ENCODE measurements around the gene GPR3.

Gene GPR3

DNA sequence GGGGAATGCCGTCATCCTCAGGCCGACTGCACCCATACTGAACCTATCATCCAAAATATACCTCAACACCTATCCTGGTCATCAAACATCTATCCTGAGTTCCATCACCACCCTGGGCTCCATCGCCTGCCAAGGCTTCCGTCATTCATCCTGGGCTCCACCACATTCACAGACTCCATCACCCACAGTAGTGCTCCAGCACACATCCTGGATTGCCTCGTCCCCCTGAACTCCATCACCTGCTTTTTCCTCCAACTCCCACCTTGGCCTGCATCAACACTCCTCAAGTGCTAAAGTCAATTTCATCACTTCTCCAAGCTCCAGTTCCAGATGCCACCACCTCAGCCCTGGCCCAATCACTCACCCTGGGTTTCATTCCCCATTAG, 33.5 kb upstream of the GPR3 start:
- DNase-seq: no peak

DNA sequence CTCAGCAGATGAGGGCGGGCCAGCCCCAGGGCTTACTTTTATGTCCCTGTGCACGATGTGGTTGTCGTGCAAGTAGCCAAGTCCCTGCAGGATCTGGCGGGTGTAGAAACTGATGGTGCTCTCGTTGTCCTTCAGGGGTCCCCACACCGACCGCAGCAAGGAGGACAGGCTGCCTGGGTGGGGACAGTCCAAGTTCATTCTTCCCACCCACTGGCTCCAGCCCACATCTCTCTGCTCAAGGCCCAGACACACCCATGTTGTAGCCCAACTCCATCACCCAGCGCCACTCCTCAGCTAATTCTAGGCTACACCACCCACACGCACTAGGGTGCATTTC, 32.6 kb upstream of the GPR3 start:
- no peak for DNase-seq

DNA sequence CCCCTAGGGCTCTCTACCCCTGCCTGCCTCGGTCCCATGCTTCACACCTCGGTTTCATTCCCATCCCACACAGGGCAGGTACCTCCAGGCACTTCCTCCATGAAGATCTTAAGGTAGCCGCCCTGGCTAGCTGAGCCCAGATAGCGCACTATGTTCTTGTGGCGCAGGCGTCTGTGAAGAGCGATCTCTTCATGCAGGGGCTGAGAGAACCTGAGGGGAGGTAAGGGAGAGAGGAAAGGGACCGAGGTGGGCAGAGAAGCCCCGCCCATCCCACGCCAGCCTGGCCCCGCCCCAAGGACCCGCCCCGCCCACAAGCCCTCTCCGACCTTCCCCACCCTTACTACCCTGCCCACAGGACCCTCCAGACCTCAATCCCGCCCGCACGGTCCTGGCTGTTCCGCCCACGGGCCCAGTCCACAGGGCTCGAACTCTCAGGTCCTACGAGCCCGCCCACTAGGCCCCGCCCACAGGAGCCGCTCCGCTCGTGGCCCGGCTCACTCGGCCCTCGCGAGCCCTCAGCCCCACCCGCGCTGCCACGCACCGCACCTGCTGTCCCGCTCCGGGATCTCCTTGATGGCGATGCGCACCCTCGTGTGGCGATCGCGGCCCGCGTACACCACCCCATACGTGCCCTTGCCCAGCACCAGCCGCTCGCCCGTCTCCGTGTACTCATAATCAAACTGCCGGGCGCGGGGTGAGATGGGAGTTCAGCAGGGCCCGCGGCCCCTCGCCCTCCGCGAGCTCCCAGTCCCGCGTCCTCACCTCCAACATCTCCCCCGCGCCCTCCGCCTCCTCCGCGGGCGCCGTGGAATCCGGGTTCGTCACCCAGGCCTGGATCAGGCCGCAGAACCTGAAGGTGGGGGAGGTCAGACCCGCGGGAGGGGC, 32.0 kb upstream of the GPR3 start:
- no peak for DNase-seq

DNA sequence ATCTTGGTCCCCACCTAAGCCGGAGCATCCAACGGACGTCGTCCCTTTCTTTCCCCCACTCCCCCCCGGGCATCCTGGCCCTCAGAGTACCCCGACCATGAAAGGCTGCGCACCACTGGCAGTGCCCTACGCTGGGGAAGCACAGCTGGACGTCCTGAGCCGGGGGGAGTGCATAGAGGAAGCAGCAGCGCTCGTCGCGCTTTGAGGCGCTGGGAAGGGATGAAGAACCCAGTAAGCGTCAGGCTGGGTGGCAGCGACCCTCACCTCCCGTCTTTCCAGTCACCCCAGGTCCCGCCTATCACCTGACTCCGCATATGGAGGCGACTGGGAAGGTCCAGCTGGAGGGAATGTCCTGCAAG, 31.4 kb upstream of the GPR3 start:
- no peak for DNase-seq

DNA sequence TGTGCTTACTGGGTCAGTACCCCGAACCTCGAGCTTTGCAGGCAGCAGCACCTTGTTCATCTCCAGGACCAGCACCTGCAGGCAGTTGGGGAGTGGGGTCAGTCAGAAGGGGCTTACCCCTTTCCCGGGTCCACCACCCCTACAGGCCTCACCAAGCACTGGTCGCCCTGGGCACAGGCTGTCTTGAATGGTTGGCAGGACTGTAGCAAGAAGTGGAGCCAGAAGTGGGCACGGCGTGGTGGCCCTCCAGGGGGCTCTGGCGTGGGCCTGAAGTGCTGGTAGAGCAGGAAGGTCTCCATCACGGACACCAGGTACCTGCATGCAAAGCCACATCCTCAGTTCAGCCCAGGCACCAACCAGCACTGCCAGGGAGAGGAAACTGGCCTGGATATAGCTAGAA, 30.9 kb upstream of the GPR3 start:
- DNase-seq: no peak

DNA sequence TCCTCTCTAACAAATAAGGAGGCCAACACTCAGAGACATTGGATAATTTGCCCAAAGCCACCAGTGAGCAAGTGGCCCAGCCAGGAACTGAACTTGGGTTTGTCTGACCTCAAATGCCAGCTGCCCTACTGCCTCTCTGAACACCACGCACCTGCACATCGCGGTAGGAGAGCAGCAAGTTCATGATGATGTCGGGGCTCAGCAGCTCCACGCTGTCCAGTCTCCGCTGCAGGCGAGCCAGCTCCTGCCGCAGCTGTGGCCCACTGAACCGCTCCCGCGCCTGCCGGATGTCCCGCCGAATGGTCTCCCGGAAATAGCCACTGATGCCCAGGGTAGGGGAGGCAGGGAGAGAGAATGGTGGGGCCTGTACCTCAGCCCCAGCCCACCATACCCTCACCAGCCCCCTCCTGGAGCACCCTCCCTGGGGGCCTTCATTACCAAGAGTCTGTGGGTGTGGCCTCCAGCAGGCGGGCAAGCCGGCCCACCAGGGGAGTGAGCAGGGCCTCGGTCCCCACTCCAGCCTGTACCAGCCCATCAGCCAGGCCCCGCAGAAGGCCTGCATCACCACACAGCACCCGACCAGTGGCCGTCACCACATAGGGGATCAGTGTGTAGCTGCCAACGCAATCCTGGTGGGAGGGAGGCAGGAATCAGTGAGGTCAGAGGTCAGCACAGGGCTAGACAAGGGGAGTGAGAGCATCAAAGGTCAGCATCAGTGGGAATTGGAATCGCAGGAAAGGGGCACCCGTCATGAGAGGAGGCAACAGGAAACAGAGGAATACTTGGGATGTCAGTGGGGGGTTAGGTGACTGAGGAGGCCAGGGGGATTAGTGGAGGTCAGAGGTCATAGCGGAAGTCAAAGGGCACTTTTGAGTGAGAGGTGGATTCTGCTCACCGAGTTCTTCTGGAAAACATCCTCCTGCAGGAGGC, 28.4 kb upstream of the GPR3 start:
- DNase-seq: no peak

DNA sequence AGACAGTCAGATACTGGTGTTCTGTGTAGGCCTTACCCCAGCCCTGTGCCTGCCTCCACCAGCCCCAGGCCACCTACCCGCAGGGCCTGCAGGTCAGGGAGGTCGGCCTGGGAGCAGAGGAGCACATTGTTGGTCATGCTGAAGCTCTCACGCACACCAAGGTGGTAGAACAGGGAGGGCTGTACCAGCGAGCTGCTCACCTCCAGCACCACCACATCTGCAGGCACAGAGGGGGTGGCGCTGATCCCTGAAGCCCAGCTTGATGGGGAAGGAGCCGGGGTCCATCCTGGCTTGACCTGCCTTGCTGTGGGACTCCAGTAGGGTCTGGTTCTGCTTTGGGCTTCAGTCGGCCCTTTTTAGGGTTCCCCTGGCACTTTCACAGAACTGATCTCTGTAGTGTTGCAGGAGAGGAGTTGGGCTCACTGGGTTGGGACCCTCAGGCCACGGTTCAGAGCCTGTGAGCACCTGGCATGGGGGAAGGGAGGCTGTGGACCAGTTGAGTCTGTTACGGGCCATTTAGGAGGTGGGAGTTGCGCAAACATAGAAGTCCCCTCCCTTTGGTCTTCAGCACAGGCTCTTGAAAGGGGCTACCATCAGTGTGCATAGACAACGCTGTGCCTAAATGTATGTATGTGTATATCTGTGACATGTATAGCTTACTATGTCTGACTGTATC, 27.6 kb upstream of the GPR3 start:
- no peak for DNase-seq

DNA sequence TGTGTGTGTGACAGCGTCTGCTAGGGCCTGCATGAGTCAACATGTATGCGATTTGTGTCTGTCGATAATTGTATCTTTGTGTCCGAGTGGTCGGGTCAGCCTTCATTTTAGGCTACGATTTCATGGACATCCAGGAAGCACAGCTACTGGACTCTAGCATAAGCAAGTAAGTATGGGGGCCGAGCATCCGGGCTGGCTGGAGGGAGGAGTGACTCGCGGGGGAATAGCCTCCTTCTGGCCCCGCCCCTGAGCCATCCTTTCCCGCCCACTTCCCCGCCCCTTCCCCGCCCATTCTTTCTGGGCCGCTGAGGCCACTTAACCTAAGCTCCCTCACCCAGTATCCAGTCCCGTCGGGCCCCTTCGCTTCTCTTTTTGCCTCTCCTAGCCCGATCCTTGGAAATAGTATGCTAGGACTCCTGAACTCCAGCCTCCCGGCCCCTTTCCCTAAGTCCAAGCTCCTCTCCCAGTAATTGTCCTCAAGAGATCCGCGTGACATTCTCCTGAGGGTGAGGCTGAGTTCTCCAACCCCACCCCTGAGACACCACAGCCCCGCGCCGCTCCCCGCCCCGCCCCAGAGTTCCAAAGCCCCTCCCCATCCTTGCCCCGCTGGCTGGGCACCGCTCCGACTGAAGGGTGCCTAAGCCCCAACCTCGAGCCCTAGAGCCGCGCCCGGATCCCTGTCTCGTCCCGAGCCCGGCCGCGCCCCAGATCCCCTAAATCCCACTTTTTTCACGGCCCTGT, 26.9 kb upstream of the GPR3 start:
- DNase-seq: peak; percentile 83

DNA sequence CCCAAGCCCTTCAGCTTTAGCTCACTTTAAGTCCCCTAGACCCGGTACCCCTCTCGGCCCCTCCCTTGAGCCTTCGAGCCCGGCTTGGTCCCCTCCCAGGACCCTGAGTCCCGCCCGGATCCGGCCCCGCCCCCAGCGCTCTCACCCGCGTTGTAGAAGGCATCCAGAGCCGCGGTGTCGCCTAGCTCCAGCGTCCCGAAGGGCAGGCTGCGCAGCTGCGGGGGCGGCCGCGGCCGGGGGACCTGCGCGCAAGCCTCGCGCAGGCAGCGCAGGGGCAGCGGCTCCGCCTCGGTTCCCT, 26.4 kb upstream of the GPR3 start:
- DNase-seq: no peak

DNA sequence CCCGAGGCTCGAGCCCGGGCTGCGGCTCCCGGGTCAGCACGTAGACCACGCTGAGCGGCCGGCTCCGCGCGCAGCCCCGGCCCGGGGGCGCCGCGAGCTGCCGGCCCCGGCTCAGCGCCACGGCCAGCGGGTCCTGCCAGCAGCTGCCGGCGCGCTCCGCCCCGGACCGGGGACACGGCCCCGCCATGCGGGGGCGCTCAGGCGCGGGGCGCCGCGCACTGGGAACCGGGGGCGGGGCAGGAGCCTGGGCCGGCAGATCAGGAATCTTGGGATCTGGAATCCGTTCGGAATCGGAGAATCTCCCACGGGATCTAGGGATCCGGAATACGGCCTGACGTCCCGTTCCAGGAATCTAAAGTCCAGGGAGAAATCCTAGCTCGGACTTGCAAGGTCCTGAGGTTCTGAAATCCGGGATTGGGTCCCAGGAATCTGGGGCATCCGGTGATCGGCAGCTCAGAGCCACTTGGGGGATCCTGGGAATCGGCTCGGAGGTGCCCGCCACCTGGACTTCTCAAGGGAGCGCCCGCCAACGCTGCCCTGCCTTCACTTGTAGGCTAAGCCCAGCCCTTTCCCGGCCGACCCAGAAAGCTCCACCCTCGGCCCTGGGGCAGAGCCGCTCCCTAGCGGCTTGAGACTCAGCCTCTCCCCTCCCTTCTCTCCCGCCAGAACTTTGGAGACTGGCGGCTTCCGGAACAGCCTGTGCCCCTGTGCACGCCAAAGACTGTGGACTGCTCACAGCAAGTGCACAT, 25.8 kb upstream of the GPR3 start, which contains the start of gene MAP3K6:
Gene MAP3K6 (minus strand): TSS at position 551 of the 749 bp plus-strand sequence. CDS start 364 bp downstream, at position 187.
- peak; percentile 63 for DNase-seq

DNA sequence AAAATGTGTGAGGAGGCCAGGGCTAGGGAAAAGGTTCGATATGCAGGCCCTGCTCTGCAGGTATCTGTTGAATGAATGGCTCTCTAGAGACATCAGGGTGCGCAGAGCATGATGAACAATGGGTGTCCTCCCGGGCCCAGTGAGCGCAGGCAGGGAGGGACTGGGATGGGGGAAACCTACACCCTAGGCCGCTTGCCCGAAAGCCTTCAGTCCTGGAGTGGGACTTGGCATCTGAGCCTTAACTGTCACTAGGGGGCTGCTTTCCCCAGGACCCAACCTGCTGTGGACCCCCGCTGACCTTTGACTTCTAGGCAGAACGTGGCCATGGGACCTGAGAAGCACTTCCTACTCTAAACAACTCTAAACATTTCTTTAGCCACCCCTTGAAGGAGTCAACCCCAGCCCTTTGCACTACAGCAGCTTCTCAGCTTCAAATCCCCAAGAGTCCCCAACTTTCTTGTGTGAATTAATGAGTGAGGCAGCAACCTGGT, 25.2 kb upstream of the GPR3 start:
- DNase-seq: no peak

DNA sequence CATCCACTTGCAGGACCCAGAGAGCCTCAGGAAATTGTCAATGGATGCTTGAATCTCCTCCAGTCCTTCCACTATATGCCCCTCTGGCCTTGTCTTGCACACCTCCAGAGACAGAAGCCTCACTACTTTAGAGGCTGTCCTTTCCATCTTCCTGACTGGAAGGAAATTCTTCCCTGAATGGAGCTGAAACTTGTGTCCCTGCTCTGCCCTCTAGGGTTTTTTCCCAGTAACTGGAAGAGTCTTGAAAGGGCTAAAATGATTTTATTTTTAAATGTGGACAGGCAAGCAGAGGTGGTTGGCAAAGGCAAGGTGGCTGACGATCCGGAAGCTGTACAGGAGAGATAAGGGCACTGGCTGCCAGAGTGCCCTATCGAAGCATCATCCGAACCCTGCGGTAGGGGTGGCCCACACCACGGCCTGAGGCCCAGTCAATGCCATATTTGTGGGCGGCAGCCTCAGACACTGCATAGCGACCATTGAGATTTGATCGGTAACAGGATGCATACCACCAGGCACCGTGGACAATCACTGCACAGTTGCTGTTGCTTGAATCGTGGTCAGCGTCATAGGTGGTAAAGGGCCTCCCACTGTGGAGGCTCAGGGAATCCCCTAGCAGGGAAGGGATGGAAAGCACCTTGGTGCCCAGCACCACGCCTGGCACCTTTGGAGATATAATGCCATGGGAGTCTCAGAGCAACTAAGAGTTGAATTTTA, 23.4 kb upstream of the GPR3 start:
- DNase-seq: no peak

DNA sequence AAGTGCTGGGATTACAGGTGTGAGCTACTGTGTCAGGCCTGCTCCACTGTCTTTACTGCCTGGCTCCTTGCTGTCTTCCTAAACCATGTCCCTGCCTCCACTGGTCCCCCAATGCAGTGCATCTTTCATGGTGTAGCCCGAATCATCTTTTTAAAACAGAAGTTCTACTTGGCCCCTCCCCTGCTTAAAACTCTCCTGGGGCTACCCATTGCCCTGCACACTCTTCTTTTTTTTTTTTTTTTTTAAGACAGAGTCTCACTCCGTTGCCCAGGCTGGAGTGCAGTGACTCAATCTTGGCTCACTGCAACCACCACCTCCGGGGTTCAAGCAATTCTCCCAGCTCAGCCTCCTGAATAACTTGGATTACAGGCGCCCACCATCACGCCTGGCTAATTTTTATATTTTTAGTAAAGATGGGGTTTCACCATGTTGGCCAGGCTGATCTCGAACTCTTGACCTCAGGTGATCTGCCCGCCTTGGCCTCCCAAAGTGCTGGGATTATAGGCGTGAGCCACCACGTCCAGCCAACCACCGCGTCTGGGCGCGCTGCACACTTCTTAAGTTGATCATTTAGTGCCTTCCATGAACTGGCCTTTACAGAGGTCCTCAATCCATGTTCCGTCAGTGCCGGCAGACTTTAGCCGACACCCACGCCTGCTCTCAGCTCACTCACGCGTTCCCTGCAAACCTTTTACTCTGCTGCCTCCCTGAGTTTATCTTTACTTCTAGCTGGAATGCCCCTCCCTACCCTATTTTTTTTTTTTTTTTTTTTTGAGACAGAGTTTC, 20.2 kb upstream of the GPR3 start:
- no peak for DNase-seq

DNA sequence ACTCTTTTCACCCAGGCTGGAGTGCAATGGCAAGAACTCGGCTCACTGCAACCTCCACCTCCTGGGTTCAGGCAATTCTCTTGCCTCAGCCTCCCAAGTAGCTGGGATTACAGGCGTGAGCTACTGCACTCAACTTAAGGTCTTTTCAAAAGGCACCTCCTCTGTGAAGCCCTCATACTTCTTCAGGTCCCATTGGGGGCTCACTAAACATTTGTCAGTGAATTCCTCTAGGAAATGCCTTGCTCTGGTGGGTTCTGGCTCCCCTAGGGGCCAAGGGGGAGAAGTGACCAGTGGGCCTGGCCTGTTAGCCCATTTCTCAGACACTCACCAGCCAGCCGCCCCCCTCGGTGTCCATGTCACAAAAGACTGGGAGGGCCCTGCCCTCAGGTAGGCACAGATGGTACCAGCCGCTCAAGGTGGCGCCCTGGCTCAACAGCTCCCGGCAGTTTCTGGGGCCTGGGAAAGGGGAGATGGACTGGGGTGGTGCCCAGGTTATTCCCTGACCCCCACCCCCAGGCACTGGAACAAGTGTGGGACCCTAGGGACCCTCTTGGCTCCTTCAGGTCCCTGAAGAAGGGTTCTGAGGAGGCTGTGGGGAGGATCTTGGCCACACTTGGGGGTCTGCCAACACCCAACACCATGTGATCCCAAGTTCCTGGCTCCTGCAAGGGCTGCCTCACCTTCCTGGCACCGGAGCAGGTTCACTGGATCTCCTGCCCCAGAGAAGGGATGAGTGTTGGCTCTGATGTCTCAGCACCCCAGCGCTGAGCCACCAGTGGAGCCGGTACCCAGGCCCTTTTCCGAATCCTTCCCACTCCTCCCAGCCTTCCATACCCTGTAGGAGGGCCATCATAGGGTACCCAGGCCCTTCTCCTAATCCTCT, 19.4 kb upstream of the GPR3 start:
- DNase-seq: no peak

DNA sequence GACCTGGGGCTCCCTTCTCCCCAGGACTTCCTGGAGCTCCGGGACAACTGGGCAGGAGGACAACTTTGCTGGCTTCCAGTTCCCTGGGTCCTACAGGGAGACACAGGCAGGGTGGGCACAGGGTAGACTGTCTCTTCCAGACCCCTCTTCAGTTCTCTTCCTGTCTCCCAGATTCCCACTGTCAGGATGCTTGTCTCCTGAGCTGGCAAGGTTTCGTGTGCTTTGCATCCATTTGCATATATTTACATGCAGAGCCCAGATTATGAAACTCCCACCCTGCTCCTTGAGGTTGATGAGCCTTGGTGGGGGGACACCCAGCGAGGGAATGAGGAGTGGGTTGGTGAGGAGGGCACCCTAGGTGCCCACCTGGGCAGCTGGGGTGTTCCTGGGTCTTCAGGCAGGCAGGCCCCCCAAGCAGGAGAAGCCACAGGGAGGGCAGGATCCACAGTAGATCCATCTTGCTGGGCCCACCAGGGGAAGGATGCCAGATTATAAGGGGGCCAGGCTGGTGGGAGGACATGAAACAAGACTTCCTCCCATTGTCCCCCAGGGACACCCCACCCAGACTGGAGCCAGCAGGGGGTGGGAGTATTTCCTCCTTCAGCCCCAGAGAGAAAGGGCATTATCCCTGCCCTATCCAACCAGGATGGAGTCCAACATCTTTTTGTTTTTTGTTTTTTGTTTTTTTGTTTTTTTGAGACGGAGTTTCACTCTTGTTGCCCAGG, 17.9 kb upstream of the GPR3 start, which contains the start of gene FCN3:
Gene FCN3 (minus strand): TSS at position 463 of the 725 bp plus-strand sequence. CDS start 6 bp downstream, at position 457.
- no peak for DNase-seq

DNA sequence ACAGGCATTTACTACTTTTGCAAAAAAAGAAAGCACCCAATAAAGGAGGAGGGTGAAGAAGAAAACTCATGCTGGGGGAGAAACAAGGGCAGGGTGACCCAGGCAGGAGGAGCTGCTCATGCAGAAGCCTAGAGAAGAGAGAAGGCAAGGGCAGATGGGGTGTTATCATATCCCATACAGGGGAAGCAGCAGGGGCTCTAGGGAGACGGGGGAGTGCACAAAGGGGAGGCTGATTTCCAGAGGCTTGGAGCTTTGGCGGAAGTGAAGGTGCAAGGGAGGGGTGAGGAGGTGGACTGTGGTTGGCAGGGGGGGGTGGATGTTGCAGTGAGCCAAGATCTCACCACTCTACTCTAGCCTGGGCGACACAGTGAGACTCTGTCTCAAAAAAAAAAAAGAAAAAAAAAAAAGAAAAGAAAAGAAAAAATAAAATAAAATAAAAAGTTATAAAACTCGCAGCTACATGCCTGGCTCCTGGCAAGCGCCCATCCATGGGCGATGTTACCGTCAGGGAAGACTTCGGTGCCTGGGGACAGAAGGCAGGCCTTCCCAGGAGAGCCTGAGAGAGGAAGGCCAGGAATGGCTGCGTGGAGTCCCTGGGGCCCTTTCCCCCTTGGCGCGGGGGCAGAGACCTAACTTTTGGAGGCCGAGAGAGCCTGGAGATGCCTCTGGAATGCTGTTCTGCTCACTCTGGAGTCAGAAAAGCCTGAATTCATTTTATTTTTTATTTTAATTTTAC, 14.5 kb upstream of the GPR3 start:
- DNase-seq: no peak

DNA sequence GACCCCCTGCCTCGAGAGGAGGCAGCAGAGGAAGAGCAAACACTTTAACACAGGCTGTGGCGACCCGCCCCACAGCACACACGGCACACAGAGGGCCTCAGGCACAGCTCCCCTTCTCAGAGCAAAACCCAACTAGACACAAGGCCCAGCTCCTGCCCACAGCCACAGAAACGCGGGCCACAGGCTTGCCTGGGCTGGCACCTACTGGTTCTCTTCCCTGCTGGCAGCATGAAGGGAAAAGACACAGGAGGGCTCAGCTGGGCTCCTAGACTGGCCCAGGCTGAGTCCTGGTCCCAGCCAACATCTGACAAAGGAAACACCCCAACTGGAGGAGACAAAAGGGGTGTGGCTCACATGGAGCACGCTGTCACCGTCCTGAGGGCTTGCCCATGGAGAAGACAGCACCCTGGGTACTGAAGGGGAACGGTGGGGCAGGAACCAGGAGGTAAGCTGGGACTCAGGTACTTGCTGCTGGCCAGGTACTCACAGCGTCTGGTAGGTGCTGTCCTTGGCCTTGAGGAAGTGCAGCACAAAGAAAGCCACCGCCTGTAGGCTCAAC, 12.8 kb upstream of the GPR3 start:
- no peak for DNase-seq

DNA sequence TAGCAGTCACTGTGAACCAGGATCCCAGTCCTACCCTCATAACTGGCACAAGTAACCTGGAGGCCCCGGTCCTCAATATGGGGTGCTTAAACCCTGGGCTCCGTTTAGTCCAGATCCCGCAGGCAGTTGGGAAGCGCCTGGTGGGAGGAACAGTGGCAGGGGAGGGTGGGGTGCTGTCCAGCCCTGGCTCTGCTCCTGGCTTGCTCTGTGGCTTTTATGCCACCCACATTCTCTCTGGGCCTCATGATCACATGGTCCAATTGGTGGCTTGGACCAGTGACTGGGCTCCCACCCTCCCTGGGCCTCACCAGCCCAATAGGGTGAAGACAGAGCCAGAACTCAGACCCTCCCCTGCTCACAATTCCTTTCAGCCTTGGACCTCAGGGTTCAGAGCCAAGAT, 12.2 kb upstream of the GPR3 start:
- DNase-seq: no peak
